Natural killer cell (primary cell): ENCODE data around the gene DNAH1. TPM values are rescaled to one million over a fixed set of nuclear protein-coding genes. Genes with fewer than 3 reads are reported as not detected.

Experiments
- ATAC-seq, 3 donors: fragments of 150-1000 bp in 2 of 3; fragments of 200-7000 bp in 1 of 3; cut with Tn5 transposase; 1 replicate in 1 of 3; 2 replicates in 2 of 3; pipeline ENCODE4 v1.10.0; 2021; ENCODE audit warnings: mild to moderate bottlenecking in 2 of 3, moderate library complexity in 2 of 3
- DNase-seq, 2 donors: peaks; one replicate each; pipeline versions ENCODE4 v3.0.0 to v3.0.0-alpha.2; 2013 to 2021; ENCODE audit warnings: mixed read lengths in 1 of 2
- H3K27ac ChIP-seq: one replicate; pipeline ENCODE4 v1.5.1; 2013; ENCODE audit warnings: mild to moderate bottlenecking, low read length
- H3K27me3 ChIP-seq: one replicate; pipeline ENCODE4 v1.6.1; 2013; ENCODE audit warnings: low read length; ENCODE audit not compliant: control insufficient read depth, insufficient read depth
- H3K36me3 ChIP-seq: one replicate; pipeline ENCODE4 v1.6.1; 2013; ENCODE audit warnings: low read length; ENCODE audit not compliant: control insufficient read depth, insufficient read depth
- H3K4me1 ChIP-seq: one replicate; pipeline ENCODE4 v1.6.1; 2013; ENCODE audit warnings: low read length; ENCODE audit not compliant: control insufficient read depth, insufficient read depth
- H3K4me3 ChIP-seq: one replicate; pipeline ENCODE4 v1.5.1; 2013; ENCODE audit warnings: low read length
- H3K9me3 ChIP-seq: one replicate; pipeline ENCODE4 v1.6.1; 2013; ENCODE audit warnings: low read length; ENCODE audit not compliant: control insufficient read depth, insufficient read depth
- H3K27ac Mint-ChIP-seq, 2 donors: one replicate each; pipeline ENCODE4 v1.8.0; 2022; ENCODE audit warnings: mild to moderate bottlenecking in 2 of 2, mixed read lengths in 2 of 2, moderate library complexity in 1 of 2
- H3K27me3 Mint-ChIP-seq, 2 donors: one replicate each; pipeline ENCODE4 v1.8.0; 2022; ENCODE audit warnings: low read depth in 2 of 2, mixed read lengths in 2 of 2
- H3K36me3 Mint-ChIP-seq: one replicate; pipeline ENCODE4 v1.8.0; 2022; ENCODE audit warnings: mixed read lengths
- H3K4me1 Mint-ChIP-seq, 2 donors: one replicate each; pipeline ENCODE4 v1.8.0; 2022; ENCODE audit warnings: mixed read lengths in 2 of 2
- H3K4me3 Mint-ChIP-seq: one replicate; pipeline ENCODE4 v1.8.0; 2022; ENCODE audit warnings: mild to moderate bottlenecking, moderate library complexity, mixed read lengths
- H3K9me3 Mint-ChIP-seq, 2 donors: one replicate each; pipeline ENCODE4 v1.8.0; 2022; ENCODE audit warnings: mixed read lengths in 2 of 2
- CTCF ChIP-seq: fragments of 200-600 bp; IDR thresholded peaks from one replicate; pipeline ENCODE4 v1.8.0; 2022; ENCODE audit warnings: antibody characterized with exemption
- WGBS: methylation state at CpG from one replicate; pipeline ENCODE4 v1.1.7; 2013; ENCODE audit warnings: missing lambda C conversion rate; ENCODE audit not compliant: insufficient coverage; 5-methylcytosine and 5-hydroxymethylcytosine counted together
- intact Hi-C: fragments of 100-400 bp; cut with micrococcal nuclease; formaldehyde crosslinking; loops from one replicate; pipeline ENCODE4 v1.14.2; 2022
- total RNA-seq, 4 donors: library from RNA; stranded (reverse); fragments of 120-200 nt in 1 of 4; gene quantifications; one replicate each; pipeline versions ENCODE4 v1.2.3 to v1.2.4, GENCODE V29; 2013 to 2022

DNAH1 gene
- total RNA-seq, 3 donors from 2014 or later (not counting 1 experiment from before 2014, with no cell fraction given) = 72.3 to 81.7 (median 74.2) TPM

GRCh38 chr3:52420388-52420787 lies 104.3 kb downstream of the DNAH1 start:
- Mint-ChIP-seq H3K27me3 (no peaks in the 10 kb centered on the region), H3K4me3 (no peak overlapping the region), H3K4me1 (peaks cover 0 to 4% of the 10 kb centered on the region in 2 donors), H3K36me3 (no peaks in the 10 kb centered on the region), H3K27ac (no peak overlapping the region), H3K9me3 (no peaks in the 10 kb centered on the region)
- intact Hi-C loops = no loop called here
- 97% methylated on average over 2 of the region's 2 CpGs for WGBS
- Histone ChIP-seq H3K27me3 (no peaks in the 10 kb centered on the region), H3K4me1 (no peaks in the 10 kb centered on the region), H3K27ac (no peak overlapping the region), H3K9me3 (no peaks in the 10 kb centered on the region), H3K4me3 (no peak overlapping the region), H3K36me3 (no peaks in the 10 kb centered on the region)
- no peak for ATAC-seq
- no peak for DNase-seq
- no peak for TF ChIP-seq CTCF

GRCh38 chr3:52422669-52423068 lies 106.5 kb downstream of the DNAH1 start:
- H3K27me3 Mint-ChIP-seq = no peaks in the 10 kb centered on the region
- no peaks in the 10 kb centered on the region for H3K36me3 Mint-ChIP-seq
- TF ChIP-seq CTCF = no peak
- Histone ChIP-seq H3K4me1 (no peaks in the 10 kb centered on the region), H3K36me3 (no peaks in the 10 kb centered on the region), H3K4me3 (no peak overlapping the region), H3K9me3 (no peaks in the 10 kb centered on the region), H3K27ac (no peak overlapping the region), H3K27me3 (no peaks in the 10 kb centered on the region)
- intact Hi-C loops = no loop called here
- no peak for DNase-seq
- no peak for ATAC-seq
- H3K27ac Mint-ChIP-seq = no peak overlapping the region
- no peak overlapping the region for H3K4me3 Mint-ChIP-seq
- H3K4me1 Mint-ChIP-seq = peaks cover 0 to 2% of the 10 kb centered on the region in 2 donors
- 96% methylated on average over 3 of the region's 3 CpGs for WGBS
- H3K9me3 Mint-ChIP-seq = no peaks in the 10 kb centered on the region

- Histone ChIP-seq H3K36me3 (no peaks in the 10 kb centered on the region), H3K4me1 (no peaks in the 10 kb centered on the region), H3K9me3 (no peaks in the 10 kb centered on the region), H3K27me3 (no peaks in the 10 kb centered on the region), H3K4me3 (no peak overlapping the region), H3K27ac (no peak overlapping the region)
- no peak overlapping the region for H3K27ac Mint-ChIP-seq
- H3K9me3 Mint-ChIP-seq = no peaks in the 10 kb centered on the region
- no peak for TF ChIP-seq CTCF
- H3K27me3 Mint-ChIP-seq = peaks cover 0 to 4% of the 10 kb centered on the region in 2 donors
- H3K36me3 Mint-ChIP-seq = no peaks in the 10 kb centered on the region
- no peak for DNase-seq
- no peak for ATAC-seq
- intact Hi-C loops = no loop called here
- no peaks in the 10 kb centered on the region for H3K4me1 Mint-ChIP-seq
- no peak overlapping the region for H3K4me3 Mint-ChIP-seq
- 80% methylated on average over 5 of the region's 5 CpGs for WGBS
Observed at GRCh38 chr3:52423173-52423572, 107.1 kb downstream of the DNAH1 start.
